ENCODE results near the gene PIGX. TPM values are rescaled to one million over a fixed set of nuclear protein-coding genes. Genes with fewer than 3 reads are reported as not detected.

Gene PIGX
- total RNA-seq, 1 donor from 2014 or later, result 54.5 TPM

DNA sequence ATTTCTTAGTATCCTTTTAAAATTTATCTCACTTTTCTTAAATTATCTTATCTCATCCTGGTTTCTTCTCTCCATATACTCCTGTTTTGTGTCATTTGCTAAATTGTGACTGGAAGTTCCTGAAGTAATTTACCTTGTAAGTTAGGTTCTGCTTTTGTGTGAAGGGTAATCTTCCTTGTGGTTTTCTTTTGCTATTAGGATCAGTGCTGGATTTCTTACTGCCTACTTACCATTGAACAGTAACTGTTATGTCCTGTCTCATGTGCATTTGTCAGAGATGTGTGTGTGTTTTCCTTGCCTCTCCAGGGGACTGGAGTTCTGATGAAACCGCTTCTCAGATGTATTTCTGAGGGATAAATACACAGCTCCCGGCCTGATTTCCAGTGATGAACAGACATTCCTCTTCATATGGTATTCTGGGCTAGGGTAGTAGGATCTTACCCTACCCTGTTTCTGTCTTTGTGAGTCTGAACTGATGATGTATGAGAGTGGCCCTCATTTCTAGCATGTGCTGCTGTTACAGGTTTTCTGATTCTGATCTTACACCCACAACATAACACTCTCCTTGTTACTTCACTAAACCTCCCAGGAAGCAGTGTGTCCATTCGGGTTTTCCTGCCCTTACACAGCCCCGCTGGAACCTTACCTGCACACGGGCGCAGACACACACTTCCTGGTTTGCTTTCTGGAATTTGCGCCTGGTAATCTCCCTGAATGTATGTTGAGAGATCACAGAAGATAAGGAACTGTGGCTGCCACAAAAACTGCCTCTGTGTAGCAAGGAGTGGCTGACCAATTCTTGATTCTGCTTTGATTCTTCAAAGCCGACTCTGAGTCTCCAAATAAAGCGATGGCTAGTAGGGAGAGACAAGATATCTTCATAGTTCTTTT is 42.2 kb downstream of the PIGX start:
- Mint-ChIP-seq H3K36me3 (ENCODE audit: low read depth) (peaks cover 71% of the 10 kb centered on the region), H3K4me3 (no peak overlapping the region), H3K27ac (peak overlapping the region; percentile 29), H3K4me1 (peaks cover 43% of the 10 kb centered on the region), H3K9me3 (peaks cover 7% of the 10 kb centered on the region), H3K27me3 (no peaks in the 10 kb centered on the region)
- intact Hi-C loops (cut with micrococcal nuclease), result no loop called here
- no peak for DNase-seq

GRCh38 chr3:196756732-196757131 is 44.6 kb downstream of the PIGX start:
- peaks cover 63% of the 10 kb centered on the region for H3K36me3 Mint-ChIP-seq (ENCODE audit: low read depth)
- peak overlapping the region; percentile 43 for H3K27ac Mint-ChIP-seq
- intact Hi-C loops (cut with micrococcal nuclease), result no loop called here
- no peak for DNase-seq
- H3K4me3 Mint-ChIP-seq, result no peak overlapping the region
- H3K4me1 Mint-ChIP-seq, result peaks cover 37% of the 10 kb centered on the region
- peaks cover 11% of the 10 kb centered on the region for H3K9me3 Mint-ChIP-seq
- H3K27me3 Mint-ChIP-seq, result no peaks in the 10 kb centered on the region

- intact Hi-C loops (cut with micrococcal nuclease), result no loop called here
- Mint-ChIP-seq H3K36me3 (ENCODE audit: low read depth) (peaks cover 57% of the 10 kb centered on the region), H3K27me3 (no peaks in the 10 kb centered on the region), H3K27ac (peak overlapping the region; percentile 79), H3K4me1 (peaks cover 37% of the 10 kb centered on the region), H3K4me3 (no peak overlapping the region), H3K9me3 (peaks cover 11% of the 10 kb centered on the region)
- DNase-seq, result no peak
Measured at GRCh38 chr3:196757876-196758739, 45.9 kb downstream of the PIGX start.

DNA sequence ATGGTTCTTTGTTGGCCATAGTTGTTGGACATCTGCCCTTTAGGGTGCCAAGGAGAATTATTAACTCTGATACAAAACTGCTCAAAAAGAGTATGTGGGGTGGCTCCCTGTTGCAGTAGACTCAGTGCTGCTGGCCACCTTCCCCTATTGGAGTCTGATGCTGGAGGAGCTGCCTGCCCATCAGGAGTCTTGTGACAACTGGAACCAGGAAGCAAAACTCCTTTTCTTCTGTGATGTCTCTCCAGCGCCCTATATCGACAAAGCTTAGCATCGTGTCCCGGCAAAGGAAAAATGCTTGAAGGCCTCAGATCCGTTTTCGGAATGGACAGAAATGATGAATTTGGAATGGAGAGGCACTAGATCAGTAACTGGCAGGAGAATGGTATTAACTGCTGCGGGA is 51.0 kb downstream of the PIGX start:
- Mint-ChIP-seq H3K4me3 (no peak overlapping the region), H3K9me3 (peaks cover 4% of the 10 kb centered on the region), H3K36me3 (ENCODE audit: low read depth) (peaks cover 22% of the 10 kb centered on the region), H3K4me1 (peaks cover 11% of the 10 kb centered on the region), H3K27ac (peak overlapping the region; percentile 7), H3K27me3 (no peaks in the 10 kb centered on the region)
- intact Hi-C loops (cut with micrococcal nuclease), result no loop called here
- DNase-seq, result no peak

DNA sequence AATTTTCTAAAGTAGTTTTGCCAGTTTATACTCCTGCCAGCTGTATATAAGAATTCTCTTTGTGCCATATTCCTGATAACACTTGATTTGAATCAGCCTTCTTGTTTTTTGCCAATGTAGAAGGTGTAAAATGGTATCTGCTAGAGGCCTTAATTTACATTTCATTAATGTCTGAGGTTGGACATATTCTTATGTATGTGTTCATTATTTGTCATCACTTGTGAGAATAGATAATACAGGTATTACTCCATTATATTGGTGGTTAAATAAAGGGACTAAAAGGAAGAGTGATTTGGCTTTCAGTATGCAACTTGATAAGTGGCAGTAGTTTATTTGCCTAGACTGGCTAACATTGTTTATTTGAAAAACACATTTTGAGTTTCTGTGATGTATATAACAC is 53.3 kb downstream of the PIGX start:
- H3K27ac Mint-ChIP-seq, result no peak overlapping the region
- intact Hi-C loops (cut with micrococcal nuclease), result no loop called here
- peaks cover 16% of the 10 kb centered on the region for H3K36me3 Mint-ChIP-seq (ENCODE audit: low read depth)
- no peak for DNase-seq
- H3K4me3 Mint-ChIP-seq, result no peak overlapping the region
- H3K4me1 Mint-ChIP-seq, result peaks cover 5% of the 10 kb centered on the region
- peaks cover 4% of the 10 kb centered on the region for H3K9me3 Mint-ChIP-seq
- H3K27me3 Mint-ChIP-seq, result no peaks in the 10 kb centered on the region

DNA sequence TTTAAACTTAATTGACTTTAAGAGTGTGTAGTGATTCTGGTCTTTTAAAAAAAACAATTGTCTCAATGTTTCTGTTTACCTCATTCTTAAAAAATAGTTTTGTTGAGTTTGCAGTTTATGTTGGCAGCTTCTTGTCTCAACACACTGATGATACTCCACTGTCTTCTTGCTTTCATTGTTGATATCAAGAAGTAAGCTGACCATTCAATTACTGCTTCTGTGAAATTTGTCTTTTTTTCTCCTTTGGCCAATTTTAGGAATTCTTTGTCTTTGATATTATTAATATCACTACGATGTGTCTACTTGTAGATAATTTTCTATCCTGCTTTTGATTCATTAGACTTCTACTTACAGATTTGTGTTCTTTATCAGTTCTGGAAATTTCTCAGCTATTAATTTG is 58.9 kb downstream of the PIGX start:
- Mint-ChIP-seq H3K27me3 (no peaks in the 10 kb centered on the region), H3K27ac (no peak overlapping the region), H3K4me3 (no peak overlapping the region), H3K9me3 (no peaks in the 10 kb centered on the region), H3K36me3 (ENCODE audit: low read depth) (peaks cover 15% of the 10 kb centered on the region), H3K4me1 (peaks cover 26% of the 10 kb centered on the region)
- no peak for DNase-seq
- intact Hi-C loops (cut with micrococcal nuclease), result no loop called here

DNA sequence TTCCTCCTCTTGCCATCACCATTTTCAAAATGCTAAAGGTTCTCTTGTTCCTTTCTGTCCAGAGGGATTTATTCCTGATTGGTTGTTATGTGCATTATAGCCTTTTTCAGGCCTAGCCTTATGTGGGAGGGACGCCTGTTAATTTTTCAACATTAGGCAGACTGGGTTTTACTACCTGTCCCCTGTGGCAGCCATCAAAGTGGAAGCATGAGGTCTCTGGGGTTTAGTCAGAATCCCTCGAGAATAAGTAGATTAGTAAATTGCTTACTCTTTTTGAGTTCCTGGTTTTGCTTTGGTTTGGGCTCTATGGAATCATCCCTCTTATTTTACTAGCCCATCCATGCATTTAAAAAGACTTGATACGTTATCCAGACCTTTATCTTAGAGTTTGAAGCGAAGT is 59.9 kb downstream of the PIGX start:
- H3K9me3 Mint-ChIP-seq, result no peaks in the 10 kb centered on the region
- H3K36me3 Mint-ChIP-seq (ENCODE audit: low read depth), result peaks cover 20% of the 10 kb centered on the region
- no peak overlapping the region for H3K4me3 Mint-ChIP-seq
- H3K27me3 Mint-ChIP-seq, result no peaks in the 10 kb centered on the region
- no peak overlapping the region for H3K27ac Mint-ChIP-seq
- intact Hi-C loops (cut with micrococcal nuclease), result no loop called here
- H3K4me1 Mint-ChIP-seq, result peaks cover 26% of the 10 kb centered on the region
- no peak for DNase-seq

DNA sequence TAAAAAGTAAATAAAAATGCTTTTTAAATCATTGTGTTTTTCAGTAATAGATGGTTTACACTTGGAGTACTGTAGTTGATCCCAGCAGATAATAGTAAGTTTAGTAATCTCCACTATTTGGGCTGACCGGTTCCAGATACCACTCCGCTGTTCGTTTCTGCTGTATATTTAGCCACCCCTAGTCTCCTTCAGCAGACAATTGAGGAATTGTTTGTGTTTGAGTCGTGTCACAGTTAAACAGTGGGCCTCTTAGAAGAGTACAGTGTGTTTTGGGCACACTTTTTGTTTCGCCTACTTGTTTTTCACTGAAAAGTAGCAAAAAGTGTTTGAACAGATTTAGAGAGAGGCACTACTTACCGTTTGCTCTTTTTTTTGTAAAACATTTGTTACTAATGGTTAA is 60.7 kb downstream of the PIGX start:
- intact Hi-C loops (cut with micrococcal nuclease), result no loop called here
- H3K4me1 Mint-ChIP-seq, result peaks cover 26% of the 10 kb centered on the region
- DNase-seq, result no peak
- peaks cover 24% of the 10 kb centered on the region for H3K36me3 Mint-ChIP-seq (ENCODE audit: low read depth)
- H3K9me3 Mint-ChIP-seq, result no peaks in the 10 kb centered on the region
- no peaks in the 10 kb centered on the region for H3K27me3 Mint-ChIP-seq
- no peak overlapping the region for H3K4me3 Mint-ChIP-seq
- H3K27ac Mint-ChIP-seq, result no peak overlapping the region

- peaks cover 26% of the 10 kb centered on the region for H3K4me1 Mint-ChIP-seq
- no peaks in the 10 kb centered on the region for H3K9me3 Mint-ChIP-seq
- H3K27me3 Mint-ChIP-seq, result no peaks in the 10 kb centered on the region
- no peak for DNase-seq
- peak overlapping the region; percentile 27 for H3K27ac Mint-ChIP-seq
- peaks cover 37% of the 10 kb centered on the region for H3K36me3 Mint-ChIP-seq (ENCODE audit: low read depth)
- intact Hi-C loops (cut with micrococcal nuclease), result no loop called here
- H3K4me3 Mint-ChIP-seq, result no peak overlapping the region
Measured at GRCh38 chr3:196774191-196774820, 62.1 kb downstream of the PIGX start.

GRCh38 chr3:196774848-196775422 is 62.8 kb downstream of the PIGX start:
- H3K4me1 Mint-ChIP-seq, result peaks cover 26% of the 10 kb centered on the region
- peaks cover 41% of the 10 kb centered on the region for H3K36me3 Mint-ChIP-seq (ENCODE audit: low read depth)
- no peak for DNase-seq
- H3K9me3 Mint-ChIP-seq, result peaks cover 4% of the 10 kb centered on the region
- intact Hi-C loops (cut with micrococcal nuclease), result no loop called here
- H3K27me3 Mint-ChIP-seq, result no peaks in the 10 kb centered on the region
- H3K4me3 Mint-ChIP-seq, result no peak overlapping the region
- no peak overlapping the region for H3K27ac Mint-ChIP-seq

- Mint-ChIP-seq H3K4me3 (no peak overlapping the region), H3K27me3 (no peaks in the 10 kb centered on the region), H3K36me3 (ENCODE audit: low read depth) (peaks cover 48% of the 10 kb centered on the region), H3K27ac (no peak overlapping the region), H3K9me3 (peaks cover 8% of the 10 kb centered on the region), H3K4me1 (peaks cover 26% of the 10 kb centered on the region)
- intact Hi-C loops (cut with micrococcal nuclease), result no loop called here
- DNase-seq, result no peak
Measured at GRCh38 chr3:196775938-196776337, 63.8 kb downstream of the PIGX start.

DNA sequence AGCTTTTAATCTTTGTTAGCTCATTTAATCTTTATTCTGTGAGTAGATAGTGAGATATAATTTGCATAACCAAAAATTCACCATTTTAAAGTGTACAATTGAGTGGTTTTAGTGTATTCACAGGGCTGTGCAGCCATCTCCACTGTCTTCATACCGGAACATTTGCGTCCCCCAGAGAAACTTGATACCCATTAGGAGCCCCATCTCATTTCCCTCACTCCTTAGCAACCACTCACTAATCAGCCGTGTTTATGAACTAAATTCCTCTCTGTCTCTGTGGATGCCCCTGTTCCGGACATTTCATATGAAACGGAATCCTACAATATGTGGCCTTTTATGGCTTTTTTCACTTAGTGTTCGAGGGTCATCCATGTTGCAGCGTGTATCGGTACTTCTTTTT is 65.7 kb downstream of the PIGX start:
- intact Hi-C loops (cut with micrococcal nuclease), result no loop called here
- Mint-ChIP-seq H3K4me1 (peaks cover 14% of the 10 kb centered on the region), H3K27me3 (no peaks in the 10 kb centered on the region), H3K36me3 (ENCODE audit: low read depth) (peaks cover 47% of the 10 kb centered on the region), H3K27ac (no peak overlapping the region), H3K9me3 (peaks cover 10% of the 10 kb centered on the region), H3K4me3 (no peak overlapping the region)
- DNase-seq, result no peak

- no peak for DNase-seq
- Mint-ChIP-seq H3K9me3 (peaks cover 10% of the 10 kb centered on the region), H3K4me1 (peaks cover 10% of the 10 kb centered on the region), H3K27ac (no peak overlapping the region), H3K36me3 (ENCODE audit: low read depth) (peaks cover 56% of the 10 kb centered on the region), H3K27me3 (no peaks in the 10 kb centered on the region), H3K4me3 (no peak overlapping the region)
- intact Hi-C loops (cut with micrococcal nuclease), result no loop called here
Measured at GRCh38 chr3:196778755-196779154, 66.6 kb downstream of the PIGX start.

Data from activated CD4-positive, alpha-beta T cell treated with anti-CD3 and anti-CD28 coated beads, Interleukin-2, amount 10 ng/mL, durations not matched to agents 24 days and 14 days (primary cell).